SIG-M5 treated with dmso at 0.1 percent for 504 hours (cell line): ENCODE data around the gene TSPEAR.
"Not testable (repeated sequence)": the region's sequence is repeated elsewhere in the genome, so short reads cannot be mapped to it uniquely, and the experiment has no call there.

Experiments
- DNase-seq: peaks from one replicate; lab custom pipeline; 2025; ENCODE audit not compliant: unreplicated experiment; lab: John Stamatoyannopoulos, UW

Gene TSPEAR

GRCh38 chr21:44703731-44704635 is 7.4 kb downstream of the TSPEAR start:
- DNase-seq = no peak

DNA sequence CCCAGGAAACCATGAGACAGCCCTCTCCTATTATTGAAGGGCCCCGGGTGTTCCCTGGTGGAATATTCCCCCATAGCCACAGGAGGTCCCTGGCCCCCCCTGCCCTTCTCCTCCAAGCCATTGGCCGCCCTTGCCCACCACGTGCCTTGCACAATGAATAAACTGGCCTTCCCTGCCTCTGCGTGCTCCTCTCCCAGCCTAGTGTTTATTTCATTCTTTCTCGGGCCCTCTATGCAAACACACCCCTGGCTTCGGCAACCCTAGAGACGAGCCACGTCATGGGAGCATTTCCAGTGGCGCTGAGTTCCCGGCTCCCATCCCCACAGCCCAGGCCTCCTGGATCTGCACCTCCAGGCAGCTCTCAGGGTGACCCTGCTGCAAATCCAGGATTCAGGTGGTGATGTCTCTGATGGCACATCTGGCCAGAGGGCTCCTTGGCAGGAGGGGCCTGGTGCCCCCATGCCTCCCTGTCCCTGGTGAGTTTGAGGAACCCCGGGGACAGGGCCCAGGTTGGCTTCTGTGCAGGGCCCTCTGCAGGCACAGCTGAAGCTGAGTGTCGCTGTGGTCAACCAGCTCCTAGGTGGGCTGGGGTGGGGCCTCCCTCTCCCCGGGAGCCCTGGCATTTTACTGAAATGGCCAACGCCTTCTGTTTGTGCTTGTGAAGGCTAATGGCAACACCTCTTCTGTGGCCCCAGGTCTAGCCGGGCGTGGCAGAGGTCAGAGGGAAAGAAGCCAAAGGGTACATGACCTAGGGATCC is 8.2 kb downstream of the TSPEAR start:
- no peak for DNase-seq

DNA sequence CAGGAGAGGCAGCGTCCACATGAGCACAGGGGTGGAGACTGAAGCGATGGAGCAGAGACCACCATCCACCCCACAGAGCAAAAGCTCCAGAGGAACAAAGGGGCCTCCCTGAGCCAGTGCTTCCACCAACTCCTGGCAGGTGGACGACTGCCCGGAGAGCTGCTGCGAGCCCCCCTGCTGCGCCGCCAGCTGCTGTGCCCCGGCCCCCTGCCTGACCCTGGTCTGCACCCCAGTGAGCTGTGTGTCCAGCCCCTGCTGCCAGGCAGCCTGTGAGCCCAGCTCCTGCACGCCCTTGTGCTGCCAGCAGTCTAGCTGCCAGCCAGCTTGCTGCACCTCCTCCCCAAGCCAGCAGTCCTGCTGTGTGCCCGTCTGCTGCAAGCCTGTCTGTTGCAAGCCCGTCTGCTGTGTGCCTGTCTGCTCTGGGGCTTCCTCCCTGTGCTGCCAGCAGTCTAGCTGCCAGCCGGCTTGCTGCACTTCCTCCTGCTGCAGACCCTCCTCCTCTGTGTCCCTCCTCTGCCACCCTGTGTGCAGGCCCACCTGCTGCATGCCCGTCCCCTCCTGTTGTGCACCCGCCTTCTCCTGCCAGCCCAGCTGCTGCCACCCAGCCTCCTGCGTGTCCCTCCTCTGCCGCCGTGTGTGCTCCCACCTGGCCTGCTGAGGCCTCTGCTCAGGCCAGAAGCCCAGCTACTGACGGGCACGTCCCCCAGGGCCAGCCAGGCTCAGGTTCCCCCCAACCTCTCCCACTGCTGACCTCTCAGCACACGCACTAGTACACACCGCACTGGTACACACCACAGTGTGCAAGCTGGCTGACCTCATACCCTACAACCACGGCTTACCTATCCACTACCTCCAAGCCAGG is 9.0 kb downstream of the TSPEAR start:
- no peak for DNase-seq

DNA sequence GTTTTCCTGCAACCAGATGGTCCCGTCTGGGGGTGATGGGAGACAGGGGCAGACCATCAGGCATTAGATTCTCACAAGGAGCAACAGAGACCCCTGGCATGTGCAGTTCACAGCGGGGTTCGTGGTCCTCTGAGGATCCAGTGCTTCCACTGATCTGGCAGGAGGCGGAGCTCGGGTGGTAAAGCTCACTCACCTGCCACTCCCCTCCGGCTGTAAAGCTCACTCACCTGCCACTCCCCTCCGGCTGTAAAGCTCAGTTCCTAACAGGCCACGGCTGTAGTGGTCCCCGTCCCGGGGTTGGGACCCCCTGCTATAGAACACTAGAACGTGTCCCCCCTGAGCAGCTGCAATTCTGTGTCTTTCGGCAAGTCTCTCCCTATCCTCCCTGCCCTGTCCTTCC is 9.8 kb downstream of the TSPEAR start:
- no peak for DNase-seq

DNA sequence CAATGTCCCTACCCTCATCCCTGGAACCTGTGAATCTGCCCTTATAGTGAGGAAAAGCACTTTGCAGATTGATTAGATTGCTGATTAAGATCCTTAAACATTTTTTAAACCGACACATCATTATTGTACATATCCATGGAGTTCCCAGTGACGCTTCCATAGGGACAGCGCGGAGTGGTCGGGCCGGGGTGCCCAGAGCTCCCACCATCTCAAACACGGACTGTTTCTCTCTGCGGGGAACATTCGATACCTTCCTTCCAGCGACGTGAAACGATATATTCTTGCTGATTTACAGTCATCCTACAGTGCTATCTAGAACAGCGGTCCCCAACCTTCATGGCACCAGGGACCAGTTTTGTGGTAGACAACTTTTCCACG is 10.4 kb downstream of the TSPEAR start:
- DNase-seq = no peak

DNA sequence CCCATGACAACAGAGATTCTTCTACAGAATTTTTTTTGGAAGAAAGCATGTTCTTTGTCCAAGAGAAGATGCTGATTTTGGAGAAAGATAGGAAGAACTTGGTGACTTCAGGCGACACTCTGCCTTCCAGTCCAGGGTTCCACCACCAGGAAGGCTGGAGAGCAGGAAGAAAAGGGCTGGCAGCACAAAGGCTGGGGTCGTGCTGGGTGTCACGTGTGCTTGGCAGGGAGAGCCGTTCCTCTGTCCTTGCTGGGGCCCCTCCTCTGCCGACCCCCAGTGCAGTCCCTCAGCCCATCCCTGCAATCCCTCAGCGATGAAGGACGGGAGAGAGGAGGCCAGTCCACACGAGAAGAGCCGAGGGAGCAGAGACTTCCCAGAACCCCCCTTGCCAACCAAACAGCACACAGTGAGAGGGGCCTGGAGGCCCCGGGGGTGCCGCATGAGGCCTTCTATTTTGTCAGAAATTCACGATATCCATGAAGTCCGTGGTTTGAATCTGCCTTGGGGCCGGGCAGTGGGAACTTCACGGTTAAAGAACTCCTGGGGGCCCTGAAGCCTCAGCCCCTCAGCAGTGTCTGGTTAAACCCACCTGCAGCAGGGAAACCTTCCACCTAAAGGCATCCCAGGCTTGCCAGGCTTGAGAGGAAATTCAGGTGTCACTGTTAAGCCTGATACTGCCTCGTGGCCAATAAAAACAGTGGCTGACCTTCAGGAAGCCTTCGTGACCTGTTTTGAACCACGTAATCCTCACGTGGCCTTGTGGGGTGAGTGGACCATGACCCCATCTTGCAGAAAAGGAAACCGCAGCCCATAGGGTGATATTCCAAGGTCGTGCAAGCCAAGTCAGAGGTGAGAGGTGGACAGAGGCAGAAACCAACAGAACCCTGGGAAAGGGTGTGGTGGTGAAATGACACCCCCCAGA is 11.0 kb downstream of the TSPEAR start:
- no peak for DNase-seq

DNA sequence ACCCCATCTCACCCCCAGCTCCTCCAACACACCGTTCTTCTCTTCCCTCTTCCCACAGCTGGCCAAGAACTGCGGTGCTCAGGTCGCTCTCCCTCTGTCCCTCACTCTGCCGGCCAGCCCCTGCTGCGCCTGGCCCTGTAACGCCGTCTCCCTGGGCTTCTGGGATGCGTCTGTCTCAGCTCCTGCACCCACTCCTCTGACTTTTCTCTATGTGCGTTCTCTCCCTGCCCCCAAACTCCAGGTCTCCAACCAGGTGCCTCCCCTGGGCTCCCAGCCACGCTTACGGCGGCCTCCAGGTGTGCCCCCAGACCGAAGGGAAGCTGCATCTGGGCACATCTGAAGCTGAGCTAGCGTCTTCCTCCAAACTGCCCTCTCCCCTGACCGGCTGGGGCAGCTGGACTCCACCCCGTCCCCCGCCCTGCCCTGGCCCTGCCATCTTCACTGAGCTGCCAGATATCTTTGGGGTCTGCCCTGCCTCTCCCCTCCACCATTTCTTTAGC is 11.8 kb downstream of the TSPEAR start:
- no peak for DNase-seq

DNA sequence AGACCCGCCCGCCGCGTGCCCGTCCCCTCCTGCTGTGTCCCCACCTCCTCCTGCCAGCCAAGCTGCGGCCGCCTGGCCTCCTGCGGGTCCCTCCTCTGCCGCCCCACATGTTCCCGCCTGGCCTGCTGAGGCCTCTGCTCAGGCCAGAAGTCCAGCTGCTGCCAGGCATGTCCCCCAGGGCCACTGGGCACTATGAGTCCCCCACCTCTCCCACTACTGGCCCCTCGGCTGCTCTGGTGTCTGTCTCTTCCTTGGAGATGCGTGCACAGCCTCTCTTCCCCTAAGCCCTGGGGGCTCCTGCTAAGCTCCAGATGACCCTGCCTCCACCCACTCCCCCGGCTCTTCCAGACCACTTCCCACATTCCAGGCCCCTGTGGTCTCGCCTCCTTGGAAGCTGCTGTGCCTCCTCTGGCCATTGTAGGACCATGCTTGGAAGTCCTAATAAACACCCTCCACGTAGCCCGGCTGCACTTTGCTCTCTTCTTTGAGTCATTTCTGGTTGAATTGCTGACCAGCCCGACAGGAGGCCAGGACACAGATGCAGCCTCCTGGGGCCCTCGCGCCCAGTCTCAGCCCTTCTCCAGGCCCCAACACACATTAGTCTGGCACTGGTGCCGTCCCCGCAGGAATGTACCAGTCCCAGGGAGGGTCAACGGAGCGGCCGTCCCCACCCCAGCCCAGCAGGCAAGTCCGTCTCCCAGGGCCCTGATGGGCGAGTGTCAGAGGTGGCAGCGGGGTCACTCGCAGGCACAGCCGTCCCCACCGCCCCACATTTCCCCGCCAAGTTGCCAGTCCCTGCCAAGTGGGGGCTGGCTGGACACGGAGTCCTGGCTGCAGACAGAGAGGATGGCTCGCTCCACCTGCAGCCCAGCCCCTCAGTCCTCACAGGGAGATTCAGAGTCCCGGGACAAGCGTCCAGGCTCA is 13.3 kb downstream of the TSPEAR start:
- no peak for DNase-seq

GRCh38 chr21:44697172-44697810 is 14.1 kb downstream of the TSPEAR start, which contains the start of gene KRTAP10-12:
KRTAP10-12 (plus strand) TSS chr21:44697172; CDS start chr21:44697202, 30 bp downstream.
- DNase-seq = not testable (repeated sequence)

GRCh38 chr21:44696572-44696971 is 14.8 kb downstream of the TSPEAR start:
- DNase-seq = no peak

- DNase-seq = no peak
These were observed 15.7 kb downstream of the TSPEAR start for GRCh38 chr21:44695641-44696040.

DNA sequence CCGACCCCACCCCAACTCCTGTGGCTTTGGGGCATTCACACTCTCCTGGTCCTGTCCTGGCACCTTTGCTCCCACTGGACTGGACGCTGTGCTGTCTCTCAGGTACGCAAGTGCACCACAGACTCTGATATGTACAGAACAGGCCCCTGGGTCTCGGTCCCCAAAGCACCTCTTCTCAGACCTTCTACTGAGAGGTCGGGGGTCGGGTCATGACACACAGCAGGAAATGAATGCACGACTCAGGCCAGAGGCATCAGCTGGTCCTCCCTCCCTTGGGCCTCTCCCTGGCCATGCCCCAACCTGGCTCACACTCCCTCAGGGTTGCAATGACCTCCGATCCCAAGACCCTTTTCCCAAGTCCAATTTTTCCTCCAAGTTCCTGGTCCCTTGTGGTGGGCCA is 16.2 kb downstream of the TSPEAR start:
- DNase-seq = no peak

GRCh38 chr21:44694776-44695175 is 16.6 kb downstream of the TSPEAR start:
- no peak for DNase-seq

DNA sequence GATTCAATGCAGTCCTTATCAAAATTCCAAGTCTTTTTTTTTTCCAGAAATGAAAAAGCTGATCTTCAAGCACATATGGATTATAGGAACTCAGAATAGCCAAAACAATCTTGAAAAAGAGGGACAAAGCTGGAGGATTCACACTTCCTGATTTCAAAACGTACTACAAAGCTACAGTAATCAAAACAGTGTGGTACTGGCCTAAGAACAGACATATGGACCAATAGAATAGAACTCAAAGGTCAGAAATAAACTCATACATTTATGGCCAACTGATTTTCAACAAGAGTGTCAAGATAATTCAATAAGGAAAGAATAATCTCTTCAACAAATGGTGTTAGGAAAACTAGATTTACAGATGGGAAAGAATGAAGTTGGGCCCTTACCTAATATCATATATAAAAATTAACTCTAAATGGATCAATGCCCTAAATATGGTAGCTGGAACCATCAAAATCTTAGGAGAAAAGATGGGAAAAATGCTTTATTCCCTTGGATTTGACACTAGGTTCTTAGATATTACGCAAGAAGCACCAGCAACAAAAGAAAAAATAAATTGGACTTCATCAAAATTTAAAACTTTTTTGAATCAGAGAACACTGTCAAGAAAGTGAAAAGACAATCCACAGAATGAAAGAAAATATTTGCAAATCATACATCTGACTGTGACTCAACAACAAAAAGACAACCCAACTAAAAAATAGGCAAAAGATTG is 18.4 kb downstream of the TSPEAR start:
- no peak for DNase-seq

GRCh38 chr21:44691686-44692085 is 19.7 kb downstream of the TSPEAR start:
- no peak for DNase-seq

DNA sequence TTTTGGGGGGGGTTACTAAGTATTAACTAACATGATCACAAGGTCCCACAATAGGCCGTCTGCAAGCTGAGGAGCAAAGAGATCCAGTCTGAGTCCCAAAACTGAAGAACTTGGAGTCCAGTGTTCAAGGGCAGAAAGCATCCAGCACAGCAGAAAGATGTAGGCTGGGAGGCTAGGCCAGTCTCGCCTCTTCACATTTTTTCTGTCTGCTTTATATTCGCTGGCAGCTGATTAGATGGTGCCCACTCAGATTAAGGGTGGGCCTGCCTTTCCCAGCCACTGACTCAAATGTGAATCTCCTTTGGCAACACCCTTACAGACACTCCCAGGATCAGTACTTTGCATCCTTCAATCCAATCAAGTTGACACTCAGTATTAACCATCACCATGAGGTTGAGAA is 21.6 kb downstream of the TSPEAR start:
- not testable (repeated sequence) for DNase-seq

- DNase-seq = no peak
These were observed 23.7 kb downstream of the TSPEAR start for GRCh38 chr21:44687671-44688070.
